GM15510 (cell line): Measurements from ENCODE around the gene FIBP.

Experiments
- POLR2A ChIP-seq: IDR thresholded peaks from 3 replicates; pipeline ENCODE4 v1.6.1; 2011; ENCODE audit warnings: borderline replicate concordance; ENCODE audit not compliant: insufficient read length; ENCODE audit errors: extremely low read depth

FIBP gene

GRCh38 chr11:65862941-65863888 is 25.1 kb downstream of the FIBP start:
- TF ChIP-seq POLR2A, result no peak

DNA sequence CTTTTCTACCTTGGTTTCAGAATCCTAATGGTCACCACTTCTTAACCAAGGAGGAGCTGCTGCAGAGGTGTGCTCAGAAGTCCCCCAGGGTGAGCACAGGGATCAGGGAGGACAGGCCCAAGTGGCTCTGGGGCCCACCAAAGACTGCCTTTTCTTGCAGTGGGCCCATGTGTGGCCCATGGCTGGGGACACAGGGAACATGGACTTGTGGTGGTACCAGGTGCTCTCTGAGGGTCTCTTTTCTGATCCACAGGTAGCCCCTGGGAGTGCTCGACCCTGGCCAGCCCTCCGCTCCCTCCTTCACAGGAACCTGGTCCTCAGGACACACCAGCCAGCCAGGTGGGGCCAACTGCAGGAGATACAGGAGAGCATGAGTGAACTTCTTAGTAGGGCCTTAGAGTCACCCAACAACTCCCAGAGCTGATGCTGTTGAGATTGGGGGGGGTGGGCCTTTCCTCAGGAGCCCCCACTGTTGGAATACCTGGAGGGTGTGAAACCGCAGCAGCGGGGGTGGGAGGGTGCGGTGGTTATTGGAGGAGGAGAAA is 26.0 kb downstream of the FIBP start:
- no peak for TF ChIP-seq POLR2A

DNA sequence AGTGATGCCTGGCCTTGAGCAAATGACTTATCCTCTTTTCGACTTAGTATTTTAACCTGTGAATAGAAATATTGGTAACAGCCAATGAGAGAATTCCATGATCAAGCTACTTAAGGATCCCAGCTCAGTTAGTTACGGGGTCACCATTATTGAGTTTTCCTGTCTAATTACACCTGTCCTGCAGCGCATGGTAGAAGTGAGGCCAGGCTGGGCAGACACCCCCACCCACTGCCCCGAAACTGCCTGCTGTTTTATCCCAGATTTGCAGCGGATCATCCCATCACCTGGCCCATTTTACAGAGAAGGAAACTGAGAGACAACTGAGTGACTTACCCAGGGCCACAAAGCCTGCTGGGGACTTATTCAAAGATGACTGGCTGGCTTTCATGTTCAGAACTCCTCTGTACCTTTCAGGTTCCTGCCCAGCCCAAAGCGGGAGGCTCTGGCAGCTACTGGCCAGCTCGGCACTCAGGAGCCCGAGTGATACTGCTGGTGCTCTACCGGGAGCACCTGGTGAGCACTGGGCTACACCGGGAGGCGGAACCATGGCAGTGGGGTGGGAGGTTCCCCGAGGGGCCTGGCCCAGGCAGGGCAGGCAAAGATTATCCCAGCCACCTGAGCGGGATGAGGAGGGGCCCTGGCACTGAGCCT is 26.6 kb downstream of the FIBP start:
- no peak for TF ChIP-seq POLR2A

- no peak for TF ChIP-seq POLR2A
Measured at GRCh38 chr11:65861165-65861505, 27.1 kb downstream of the FIBP start.

- peak; percentile 69 for TF ChIP-seq POLR2A
Measured at GRCh38 chr11:65860278-65861164, 27.8 kb downstream of the FIBP start, which contains the start of gene MUS81. TSS of gene MUS81 (plus strand) at chr11:65860433. CDS start at chr11:65860754, 321 bp downstream.

- TF ChIP-seq POLR2A, result no peak
Measured at GRCh38 chr11:65859812-65860277, 28.4 kb downstream of the FIBP start.

GRCh38 chr11:65859095-65859811 is 29.0 kb downstream of the FIBP start:
- peak; percentile 98 for TF ChIP-seq POLR2A

DNA sequence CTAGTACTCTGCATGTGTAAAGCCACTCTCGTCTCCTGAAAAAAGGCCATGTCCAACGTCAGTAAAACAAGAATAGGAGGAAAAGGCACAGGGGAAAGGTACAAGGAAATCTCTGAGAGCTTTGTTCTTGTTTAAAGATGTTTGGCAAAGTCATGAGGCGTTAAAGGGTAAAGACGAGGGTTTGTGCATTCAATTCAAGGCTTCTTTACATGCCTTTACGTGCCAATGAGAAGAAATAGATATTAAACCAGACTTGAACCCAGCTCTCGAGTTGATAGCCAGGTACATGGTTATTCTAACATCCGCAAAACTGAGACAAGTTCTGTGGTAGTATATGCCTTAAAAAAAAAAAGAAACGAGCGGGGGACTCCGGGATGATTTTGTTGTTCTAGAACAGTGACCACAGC is 29.6 kb downstream of the FIBP start:
- no peak for TF ChIP-seq POLR2A

GRCh38 chr11:65857853-65858680 is 30.2 kb downstream of the FIBP start, which contains the start of gene CFL1:
TSS of gene CFL1 (minus strand) at chr11:65858180. CDS start at chr11:65858099, 81 bp downstream.
- TF ChIP-seq POLR2A, result peak; percentile 99

- no peak for TF ChIP-seq POLR2A
Measured at GRCh38 chr11:65857500-65857852, 30.8 kb downstream of the FIBP start.

GRCh38 chr11:65856689-65857499 is 31.4 kb downstream of the FIBP start:
- peak; percentile 70 for TF ChIP-seq POLR2A

DNA sequence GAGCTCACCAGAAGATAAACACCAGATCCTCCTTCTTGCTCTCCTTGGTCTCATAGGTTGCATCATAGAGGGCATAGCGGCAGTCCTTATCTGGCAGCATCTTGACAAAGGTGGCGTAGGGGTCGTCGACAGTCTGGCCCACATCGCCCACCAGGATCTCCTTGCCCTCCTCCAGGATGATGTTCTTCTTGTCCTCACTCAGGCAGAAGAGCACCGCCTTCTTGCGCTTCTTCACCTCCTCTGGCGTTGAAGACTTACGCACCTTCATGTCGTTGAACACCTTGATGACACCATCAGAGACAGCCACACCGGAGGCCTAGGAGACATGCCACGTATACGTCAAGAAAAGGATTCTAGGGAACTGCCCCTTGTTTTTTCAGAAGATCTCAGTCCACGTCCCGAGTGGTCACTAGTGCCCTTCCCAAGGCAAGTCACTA is 32.3 kb downstream of the FIBP start:
- TF ChIP-seq POLR2A, result no peak
